Ammon's horn (tissue), 1 donor: Measurements from ENCODE around the gene MGST2.
"Not testable (repeated sequence)": the region's sequence is repeated elsewhere in the genome, so short reads cannot be mapped to it uniquely, and the experiment has no call there.

Source experiments
- DNase-seq: peaks from one replicate; pipeline ENCODE4 v3.0.0-alpha.2; 2016; ENCODE audit warnings: low spot score

MGST2 gene

GRCh38 chr4:139669890-139670289 lies 4.3 kb downstream of the MGST2 start:
- DNase-seq, result no peak

DNA sequence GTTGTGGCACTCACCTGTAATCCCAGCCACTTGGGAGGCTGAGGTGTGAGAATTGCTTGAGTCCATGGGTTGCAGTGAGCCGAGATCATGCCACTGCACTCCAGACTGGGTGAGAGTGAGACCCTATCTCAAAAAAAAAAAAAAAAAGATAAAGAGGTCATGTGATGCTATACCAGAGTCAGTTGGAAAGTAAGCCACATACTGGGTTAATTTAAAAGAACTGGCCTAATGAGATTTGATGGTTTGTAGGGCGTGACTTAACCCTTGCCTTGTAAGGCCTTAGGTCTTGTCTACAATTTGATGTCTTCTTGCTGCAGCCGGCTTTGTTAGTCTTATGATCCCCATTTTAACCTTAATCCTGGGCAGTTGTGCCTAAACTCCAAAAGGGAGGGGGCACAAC lies 5.2 kb downstream of the MGST2 start:
- no peak for DNase-seq

DNA sequence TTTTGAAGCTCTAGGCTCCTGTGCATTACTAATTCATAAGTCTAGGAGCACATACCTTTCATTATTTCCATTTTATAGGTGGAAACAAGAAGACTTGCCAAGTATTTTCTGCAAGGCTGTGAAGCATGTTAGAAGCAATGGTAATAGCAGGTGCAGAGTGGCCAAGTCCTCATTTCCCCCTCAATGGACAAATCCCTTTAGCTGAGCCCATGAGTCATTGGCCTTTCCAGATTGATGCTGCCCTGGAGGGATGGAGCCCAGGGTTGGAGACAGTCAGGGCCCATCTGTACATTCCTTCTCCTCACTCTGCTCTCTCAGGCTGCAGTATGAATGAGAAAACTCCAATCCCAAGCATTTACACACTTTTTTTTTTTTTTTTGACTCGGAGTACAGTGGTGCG lies 6.6 kb downstream of the MGST2 start:
- DNase-seq, result no peak

DNA sequence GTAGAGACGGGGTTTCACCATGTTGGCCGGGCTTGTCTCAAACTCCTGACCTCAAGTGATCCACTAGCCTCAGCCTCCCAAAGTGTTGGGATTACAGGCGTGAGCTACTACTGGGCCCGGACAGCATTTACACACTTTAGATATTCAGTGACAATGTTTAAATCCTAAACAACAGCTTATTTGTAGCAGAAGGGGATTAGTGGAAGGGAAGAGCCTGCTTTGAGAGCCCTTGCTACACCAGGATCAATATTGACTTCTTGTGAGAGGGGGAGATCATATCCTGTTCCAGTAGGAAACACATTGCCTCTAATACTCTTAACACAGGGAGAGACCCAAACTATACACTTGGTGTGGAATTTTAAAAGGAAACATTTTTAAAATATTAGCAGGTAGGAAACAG lies 7.1 kb downstream of the MGST2 start:
- no peak for DNase-seq

DNA sequence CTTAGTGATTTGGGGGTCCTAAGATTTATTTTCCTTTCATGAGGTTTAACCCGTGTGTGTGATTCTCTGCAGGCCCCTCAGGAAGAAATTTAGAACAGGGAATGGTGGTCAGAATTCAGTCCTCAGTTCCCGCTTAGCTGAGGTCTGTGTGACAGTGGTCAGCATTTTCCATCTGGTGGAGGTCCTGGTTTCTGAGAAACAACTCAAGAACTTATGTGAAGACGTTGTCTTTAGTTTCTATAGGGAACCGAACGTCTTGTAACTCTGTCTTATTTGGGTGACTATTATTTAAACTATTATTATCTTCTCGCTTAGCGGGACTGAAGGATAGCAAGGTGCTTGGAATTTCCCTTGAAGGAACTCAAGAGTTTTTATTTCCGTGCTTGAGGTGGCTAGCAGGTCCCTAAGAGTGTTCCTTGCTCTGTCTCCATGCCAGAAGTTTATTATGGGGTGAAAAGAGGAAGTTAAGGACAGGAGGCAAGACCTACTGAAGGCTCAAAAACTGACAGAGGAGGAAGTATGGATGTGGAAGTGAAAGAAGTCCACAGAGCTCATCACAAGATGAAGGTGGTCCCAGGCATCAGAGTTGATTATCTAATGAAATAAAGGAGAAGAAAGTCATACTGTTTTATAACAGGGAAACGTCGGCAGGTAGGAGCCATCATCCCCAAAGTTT lies 9.4 kb downstream of the MGST2 start:
- DNase-seq, result peak; percentile 62

- no peak for DNase-seq
These were observed 10.0 kb downstream of the MGST2 start for GRCh38 chr4:139675651-139676050.

GRCh38 chr4:139676365-139676764 lies 10.7 kb downstream of the MGST2 start:
- DNase-seq, result no peak

DNA sequence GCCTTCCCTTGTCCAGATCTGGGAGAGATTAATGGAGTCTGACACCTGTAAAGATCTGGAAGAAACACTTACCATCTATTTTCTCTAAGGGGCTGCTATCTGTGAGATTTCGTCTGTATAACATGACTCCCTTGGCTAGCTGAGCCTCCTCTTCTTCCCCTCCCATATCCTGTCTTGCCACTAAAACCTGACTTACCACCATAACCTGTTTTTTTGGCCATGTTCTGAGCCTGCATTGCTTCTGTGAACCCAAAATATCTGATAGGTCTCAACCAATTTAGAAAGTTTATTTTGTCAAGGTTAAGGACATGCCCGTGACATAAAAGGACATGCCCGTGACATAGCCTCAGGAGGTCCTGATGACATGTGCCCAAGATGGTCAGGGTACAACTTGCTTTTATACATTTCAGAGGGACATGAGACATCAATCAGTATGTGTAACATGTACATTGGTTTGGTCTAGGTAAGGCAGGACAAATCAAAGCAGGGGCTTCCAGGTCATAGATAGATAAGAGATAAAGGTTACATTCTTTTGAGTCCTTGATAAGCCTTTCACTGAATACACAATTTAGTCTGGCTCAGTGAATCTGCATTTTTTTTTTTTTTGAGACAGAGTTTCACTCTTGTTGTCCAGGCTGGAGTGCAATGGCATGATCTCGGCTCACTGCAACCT lies 11.4 kb downstream of the MGST2 start:
- no peak for DNase-seq

DNA sequence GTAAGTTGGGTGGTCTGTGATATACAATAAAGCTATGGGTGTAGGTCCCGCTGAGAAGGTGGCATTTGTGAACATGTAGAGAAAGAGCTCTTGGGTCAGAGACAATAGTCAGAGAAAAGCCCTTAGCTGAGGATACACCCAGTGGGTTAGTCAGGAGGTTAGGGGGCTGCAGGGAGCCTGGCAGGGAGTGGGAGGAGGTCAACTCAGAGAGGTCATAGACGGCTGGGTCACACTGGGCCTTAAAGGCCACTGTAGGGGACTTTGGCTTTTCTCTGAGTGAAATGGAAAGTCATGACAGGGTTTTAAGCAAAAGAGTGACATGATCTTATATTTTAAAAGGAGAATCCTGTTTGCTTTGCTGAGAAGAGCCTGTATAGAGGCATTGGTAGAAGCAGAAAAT lies 16.7 kb downstream of the MGST2 start:
- no peak for DNase-seq

GRCh38 chr4:139682741-139683151 lies 17.1 kb downstream of the MGST2 start:
- DNase-seq, result no peak

GRCh38 chr4:139684351-139684750 lies 18.7 kb downstream of the MGST2 start:
- no peak for DNase-seq

DNA sequence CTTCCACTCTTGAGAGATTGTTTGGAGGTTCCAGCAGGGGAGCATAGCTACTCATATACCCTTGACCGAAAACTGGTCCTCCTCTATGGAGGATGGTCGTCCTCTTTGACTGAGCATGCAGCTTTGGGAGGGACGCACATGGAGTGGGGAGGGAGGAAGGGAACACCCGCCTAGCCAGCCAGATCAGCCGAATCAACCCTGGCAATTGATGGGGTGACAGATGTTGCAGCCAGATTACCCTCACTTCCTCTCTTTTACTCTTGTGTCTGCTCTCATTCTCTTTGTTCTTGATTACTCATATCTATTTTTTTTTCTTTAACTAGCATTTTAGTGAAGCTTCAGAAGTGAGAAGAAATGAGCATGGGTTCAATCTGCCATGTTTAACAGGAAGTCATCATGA lies 19.6 kb downstream of the MGST2 start:
- no peak for DNase-seq

DNA sequence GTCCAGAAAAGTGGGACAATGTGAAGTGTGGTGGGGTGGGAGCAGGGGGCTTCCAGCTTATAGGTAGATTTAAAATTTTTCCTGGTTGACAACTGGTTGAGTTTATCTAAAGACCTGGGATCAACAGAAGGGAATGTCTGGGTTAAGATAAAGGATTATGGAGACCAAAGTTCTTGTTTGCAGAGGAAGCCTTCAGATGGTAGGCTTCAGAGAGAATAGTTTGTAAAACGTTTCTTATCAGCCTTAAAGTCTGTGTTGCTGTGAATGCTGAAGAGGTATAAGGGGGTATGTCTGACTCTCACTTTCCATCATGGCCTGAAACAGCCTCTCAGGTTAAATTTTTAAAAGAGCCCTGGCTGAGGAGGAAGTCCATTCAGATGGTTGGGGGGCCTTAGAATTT lies 20.5 kb downstream of the MGST2 start:
- no peak for DNase-seq

- DNase-seq, result no peak
These were observed 21.4 kb downstream of the MGST2 start for GRCh38 chr4:139686988-139687387.

- no peak for DNase-seq
These were observed 23.6 kb downstream of the MGST2 start for GRCh38 chr4:139689093-139689722.

- DNase-seq, result no peak
These were observed 24.8 kb downstream of the MGST2 start for GRCh38 chr4:139690419-139690818.

DNA sequence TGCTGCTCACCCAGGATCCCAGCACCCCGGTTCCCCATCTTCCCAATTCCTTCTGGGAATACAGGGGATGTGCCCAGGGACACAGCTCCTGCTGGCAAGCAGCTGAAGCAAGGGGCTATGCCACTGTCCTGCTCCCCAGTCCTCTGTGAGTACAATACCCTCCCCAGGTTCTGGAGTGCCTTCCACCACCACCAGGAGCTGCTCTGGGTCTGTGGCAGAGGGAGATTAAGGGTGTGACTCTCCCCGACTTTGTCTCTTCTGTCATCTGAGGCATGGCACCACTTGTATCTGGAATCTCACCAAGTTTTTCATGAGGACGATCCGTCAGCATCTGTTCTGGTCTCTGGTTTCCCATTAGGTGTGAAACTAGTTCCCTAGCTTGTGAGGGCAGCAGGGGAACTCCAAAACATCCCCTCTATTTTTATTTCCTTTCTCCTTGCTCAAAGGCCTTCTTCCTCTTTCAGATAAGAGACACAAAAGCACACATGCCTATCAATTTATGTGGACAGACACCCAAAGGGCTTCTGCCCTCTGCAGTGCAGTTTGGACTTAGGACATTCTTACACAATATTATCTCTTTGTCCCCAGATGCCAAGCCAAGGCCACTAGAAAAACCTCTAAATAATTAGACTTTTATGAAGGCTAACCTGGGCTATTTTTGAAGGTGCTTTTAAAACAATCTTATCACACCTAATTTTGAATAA lies 26.8 kb downstream of the MGST2 start:
- DNase-seq, result peak; percentile 35

- DNase-seq, result no peak
These were observed 29.0 kb downstream of the MGST2 start for GRCh38 chr4:139694522-139695107.

GRCh38 chr4:139696491-139696890 lies 30.9 kb downstream of the MGST2 start:
- DNase-seq, result no peak

DNA sequence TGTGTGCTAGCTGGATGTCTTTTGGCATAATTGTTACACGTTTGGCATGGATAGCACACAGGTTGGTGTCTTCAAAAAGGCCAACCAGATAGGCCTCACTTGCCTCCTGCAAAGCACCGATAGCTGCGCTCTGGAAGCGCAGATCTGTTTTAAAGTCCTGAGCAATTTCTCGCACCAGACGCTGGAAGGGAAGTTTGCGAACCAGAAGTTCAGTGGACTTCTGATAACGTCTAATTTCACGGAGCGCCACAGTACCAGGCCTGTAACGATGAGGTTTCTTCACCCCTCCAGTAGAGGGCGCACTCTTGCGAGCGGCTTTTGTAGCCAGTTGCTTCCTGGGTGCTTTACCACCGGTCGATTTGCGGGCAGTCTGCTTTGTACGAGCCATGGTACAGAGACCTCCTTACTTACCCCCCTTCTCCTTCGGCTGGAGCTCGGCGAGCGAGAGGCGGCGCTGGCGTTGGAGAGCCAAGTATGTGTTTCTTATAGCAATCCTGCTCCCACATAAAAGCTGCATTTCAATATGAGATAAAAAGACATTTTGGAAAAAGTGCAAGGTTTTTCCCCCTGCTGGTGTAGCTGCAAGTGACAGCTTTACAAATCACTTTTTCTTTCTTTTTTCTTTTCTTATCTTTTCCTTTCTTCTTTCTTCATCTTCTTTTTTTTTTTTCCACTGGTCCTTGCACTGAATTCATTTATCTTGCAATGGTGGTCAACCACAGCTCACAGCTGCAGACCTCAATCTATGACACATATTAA lies 32.7 kb downstream of the MGST2 start:
- DNase-seq, result not testable (repeated sequence)

DNA sequence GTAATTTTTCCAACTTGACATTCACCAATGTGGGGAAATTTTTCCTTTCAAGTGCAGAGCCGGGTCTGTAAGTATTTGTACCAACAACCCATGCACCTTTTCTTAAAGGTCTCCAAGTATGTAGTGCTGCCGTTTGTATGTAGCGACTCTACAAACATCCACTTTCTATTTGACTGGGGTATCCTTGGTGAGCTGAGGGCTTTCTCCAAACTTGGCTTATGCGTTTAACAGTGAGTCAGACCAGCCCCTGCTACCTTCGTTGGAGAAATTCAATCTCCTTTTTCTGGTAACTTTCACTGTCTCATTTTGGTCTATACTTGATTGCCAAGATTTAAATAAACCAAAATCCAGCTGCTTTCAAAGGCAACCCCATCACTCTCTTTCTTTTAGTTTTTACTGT lies 34.9 kb downstream of the MGST2 start:
- no peak for DNase-seq
